Progenitor cell of endocrine pancreas (in vitro differentiated cells): ENCODE data around the gene BCL2A1. TPM values are rescaled to one million over a fixed set of nuclear protein-coding genes. Genes with fewer than 3 reads are reported as not detected.

Experiments used
- DNase-seq: peaks from one replicate; pipeline ENCODE4 v3.0.0; 2021; ENCODE audit warnings: low spot score; ENCODE audit not compliant: unreplicated experiment
- H3K27ac Mint-ChIP-seq: 2 replicates; pipeline ENCODE4 v1.8.0; 2021; ENCODE audit warnings: mild to moderate bottlenecking, moderate library complexity, mixed read lengths
- H3K27me3 Mint-ChIP-seq: 2 replicates; pipeline ENCODE4 v1.8.0; 2021; ENCODE audit warnings: mixed read lengths
- H3K36me3 Mint-ChIP-seq: 2 replicates; pipeline ENCODE4 v1.8.0; 2022; ENCODE audit warnings: mixed read lengths; ENCODE audit not compliant: insufficient read depth
- H3K4me1 Mint-ChIP-seq: 2 replicates; pipeline ENCODE4 v1.8.0; 2021; ENCODE audit warnings: low read depth, mixed read lengths
- H3K4me3 Mint-ChIP-seq: 2 replicates; pipeline ENCODE4 v1.8.0; 2021; ENCODE audit warnings: low read depth, mild to moderate bottlenecking, moderate library complexity, mixed read lengths
- H3K9me3 Mint-ChIP-seq: 2 replicates; pipeline ENCODE4 v1.8.0; 2021; ENCODE audit warnings: low read depth, mixed read lengths
- total RNA-seq: library from RNA; stranded (reverse); gene quantifications from 2 replicates; pipeline ENCODE4 v1.2.1, GENCODE V29; 2021
- TF ChIP-seq, protein P1 (sequence below): fragments of 200-600 bp; sonication (generic); IDR thresholded peaks from one replicate; pipeline ENCODE4 v1.5.0; 2021; ENCODE audit warnings: antibody characterized with exemption, mild to moderate bottlenecking; ENCODE audit not compliant: unreplicated experiment

BCL2A1 gene
- total RNA-seq, 1 donor from 2014 or later, result not detected

GRCh38 chr15:79924379-79924778, 46.6 kb downstream of the BCL2A1 start:
- Mint-ChIP-seq H3K27me3 (peaks cover 4% of the 10 kb centered on the region), H3K36me3 (peaks cover 36% of the 10 kb centered on the region), H3K4me1 (peaks cover 7% of the 10 kb centered on the region), H3K4me3 (peak overlapping the region; percentile 57), H3K27ac (peak overlapping the region; percentile 49), H3K9me3 (peaks cover 13% of the 10 kb centered on the region)
- TF ChIP-seq, protein P1, sequence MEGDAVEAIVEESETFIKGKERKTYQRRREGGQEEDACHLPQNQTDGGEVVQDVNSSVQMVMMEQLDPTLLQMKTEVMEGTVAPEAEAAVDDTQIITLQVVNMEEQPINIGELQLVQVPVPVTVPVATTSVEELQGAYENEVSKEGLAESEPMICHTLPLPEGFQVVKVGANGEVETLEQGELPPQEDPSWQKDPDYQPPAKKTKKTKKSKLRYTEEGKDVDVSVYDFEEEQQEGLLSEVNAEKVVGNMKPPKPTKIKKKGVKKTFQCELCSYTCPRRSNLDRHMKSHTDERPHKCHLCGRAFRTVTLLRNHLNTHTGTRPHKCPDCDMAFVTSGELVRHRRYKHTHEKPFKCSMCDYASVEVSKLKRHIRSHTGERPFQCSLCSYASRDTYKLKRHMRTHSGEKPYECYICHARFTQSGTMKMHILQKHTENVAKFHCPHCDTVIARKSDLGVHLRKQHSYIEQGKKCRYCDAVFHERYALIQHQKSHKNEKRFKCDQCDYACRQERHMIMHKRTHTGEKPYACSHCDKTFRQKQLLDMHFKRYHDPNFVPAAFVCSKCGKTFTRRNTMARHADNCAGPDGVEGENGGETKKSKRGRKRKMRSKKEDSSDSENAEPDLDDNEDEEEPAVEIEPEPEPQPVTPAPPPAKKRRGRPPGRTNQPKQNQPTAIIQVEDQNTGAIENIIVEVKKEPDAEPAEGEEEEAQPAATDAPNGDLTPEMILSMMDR, result no peak
- DNase-seq, result no peak

GRCh38 chr15:79923515-79924169, 47.4 kb downstream of the BCL2A1 start:
- peaks cover 18% of the 10 kb centered on the region for H3K9me3 Mint-ChIP-seq
- peak overlapping the region; percentile 95 for H3K4me3 Mint-ChIP-seq
- H3K4me1 Mint-ChIP-seq, result peaks cover 7% of the 10 kb centered on the region
- peaks cover 42% of the 10 kb centered on the region for H3K36me3 Mint-ChIP-seq
- no peaks in the 10 kb centered on the region for H3K27me3 Mint-ChIP-seq
- peak; percentile 99 for DNase-seq
- peak overlapping the region; percentile 98 for H3K27ac Mint-ChIP-seq
- TF ChIP-seq, protein P1, result no peak

GRCh38 chr15:79923079-79923514, 47.9 kb downstream of the BCL2A1 start:
- Mint-ChIP-seq H3K9me3 (peaks cover 18% of the 10 kb centered on the region), H3K27ac (peak overlapping the region; percentile 98), H3K27me3 (no peaks in the 10 kb centered on the region), H3K4me3 (peak overlapping the region; percentile 95), H3K36me3 (peaks cover 44% of the 10 kb centered on the region), H3K4me1 (peaks cover 7% of the 10 kb centered on the region)
- TF ChIP-seq, protein P1, result no peak
- peak; percentile 30 for DNase-seq

DNA sequence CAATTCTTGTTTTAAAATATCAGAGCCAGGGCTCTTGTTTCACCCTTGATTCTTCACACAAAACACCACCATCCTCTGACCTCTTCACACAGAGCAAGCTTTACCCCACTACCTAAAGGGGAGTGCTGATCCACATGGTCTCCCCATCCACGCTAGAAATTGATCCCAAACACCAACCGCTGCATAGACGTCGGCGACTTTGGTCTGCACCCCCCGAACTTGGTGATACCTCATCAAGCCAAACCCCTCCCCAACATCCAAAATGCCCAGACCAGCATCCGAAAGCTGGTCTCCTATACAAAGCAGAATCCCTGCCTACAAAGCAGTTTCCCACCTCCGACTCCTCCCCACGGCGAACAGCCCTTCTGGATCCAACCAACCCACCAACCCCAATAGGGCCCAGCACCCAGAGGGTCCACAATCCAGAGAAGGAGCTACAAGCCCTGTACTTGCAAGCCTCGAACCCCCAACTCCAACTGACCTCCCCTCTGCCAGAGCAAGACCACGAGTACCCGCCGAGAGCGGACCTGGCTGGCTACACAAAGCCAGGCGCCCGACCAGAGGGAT, 48.4 kb downstream of the BCL2A1 start:
- Mint-ChIP-seq H3K27me3 (no peaks in the 10 kb centered on the region), H3K4me3 (peak overlapping the region; percentile 95), H3K36me3 (peaks cover 49% of the 10 kb centered on the region), H3K27ac (peak overlapping the region; percentile 98), H3K4me1 (peaks cover 7% of the 10 kb centered on the region), H3K9me3 (peaks cover 22% of the 10 kb centered on the region)
- no peak for DNase-seq
- TF ChIP-seq, protein P1, result no peak

GRCh38 chr15:79919749-79920511, 51.1 kb downstream of the BCL2A1 start:
- TF ChIP-seq, protein P1, result no peak
- Mint-ChIP-seq H3K27ac (no peak overlapping the region), H3K4me3 (no peak overlapping the region), H3K4me1 (peaks cover 7% of the 10 kb centered on the region), H3K27me3 (no peaks in the 10 kb centered on the region), H3K9me3 (peaks cover 44% of the 10 kb centered on the region), H3K36me3 (peaks cover 68% of the 10 kb centered on the region)
- DNase-seq, result no peak
